ENCODE data around the gene RAP2B.
"Not testable (repeated sequence)": the region's sequence is repeated elsewhere in the genome, so short reads cannot be mapped to it uniquely, and the experiment has no call there.

RAP2B gene

GRCh38 chr3:153190923-153191322 is 28.9 kb downstream of the RAP2B start:
- DNase-seq (ENCODE audit: low read depth in 2 of 3, low spot score in 1 of 3) = no peak

GRCh38 chr3:153192327-153192726 is 30.3 kb downstream of the RAP2B start:
- no peak for DNase-seq (ENCODE audit: low read depth in 2 of 3, low spot score in 1 of 3)

GRCh38 chr3:153193786-153194476 is 31.9 kb downstream of the RAP2B start:
- not testable (repeated sequence) for DNase-seq (ENCODE audit: low read depth in 2 of 3, low spot score in 1 of 3)

- DNase-seq (ENCODE audit: low read depth in 2 of 3, low spot score in 1 of 3) = no peak
Observed at GRCh38 chr3:153195349-153195879, 33.4 kb downstream of the RAP2B start.

- no peak for DNase-seq (ENCODE audit: low read depth in 2 of 3, low spot score in 1 of 3)
Observed at GRCh38 chr3:153209596-153209995, 47.6 kb downstream of the RAP2B start.

GRCh38 chr3:153210146-153210545 is 48.1 kb downstream of the RAP2B start:
- no peak for DNase-seq (ENCODE audit: low read depth in 2 of 3, low spot score in 1 of 3)

- DNase-seq (ENCODE audit: low read depth in 2 of 3, low spot score in 1 of 3) = no peak
Observed at GRCh38 chr3:153210660-153211059, 48.6 kb downstream of the RAP2B start.

- no peak for DNase-seq (ENCODE audit: low read depth in 2 of 3, low spot score in 1 of 3)
Observed at GRCh38 chr3:153215497-153215896, 53.5 kb downstream of the RAP2B start.

- no peak for DNase-seq (ENCODE audit: low read depth in 2 of 3, low spot score in 1 of 3)
Observed at GRCh38 chr3:153215966-153216365, 53.9 kb downstream of the RAP2B start.

GRCh38 chr3:153216928-153217327 is 54.9 kb downstream of the RAP2B start:
- no peak for DNase-seq (ENCODE audit: low read depth in 2 of 3, low spot score in 1 of 3)

- no peak for DNase-seq (ENCODE audit: low read depth in 2 of 3, low spot score in 1 of 3)
Observed at GRCh38 chr3:153219146-153219545, 57.1 kb downstream of the RAP2B start.
